Right atrium auricular region (tissue), 2 donors: ENCODE results near the gene TMEM129. TPM values are rescaled to one million over a fixed set of nuclear protein-coding genes. Genes with fewer than 3 reads are reported as not detected.
A peak's percentile ranks its signal among the peaks of the same experiment; 100 is the strongest.
"Not testable (repeated sequence)": the region's sequence is repeated elsewhere in the genome, so short reads cannot be mapped to it uniquely, and the experiment has no call there.

Source experiments
- DNase-seq: peaks from one replicate; pipeline ENCODE4 v3.0.0-alpha.2; 2019; ENCODE audit warnings: low spot score
- H3K27ac ChIP-seq, 2 donors: fragments of 200-600 bp; sonication (generic); 1 replicate in 1 of 2; 2 replicates in 1 of 2; pipeline ENCODE4 v1.5.1; 2016 to 2019
- H3K27me3 ChIP-seq, 2 donors: fragments of 200-600 bp; sonication (generic); one replicate each; pipeline versions ENCODE4 v1.5.1 to v1.6.0; 2017 to 2019
- H3K36me3 ChIP-seq: fragments of 200-600 bp; sonication (generic); one replicate; pipeline ENCODE4 v1.5.1; 2016
- H3K4me1 ChIP-seq, 2 donors: fragments of 200-600 bp; sonication (generic); one replicate each; pipeline versions ENCODE4 v1.5.1 to v1.6.0; 2017 to 2019
- H3K4me3 ChIP-seq, 2 donors: fragments of 200-600 bp; sonication (generic); 1 replicate in 1 of 2; 2 replicates in 1 of 2; pipeline ENCODE4 v1.5.1; 2017 to 2019; ENCODE audit warnings: mild to moderate bottlenecking in 1 of 2, moderate library complexity in 1 of 2
- H3K9me3 ChIP-seq, 2 donors: fragments of 200-600 bp; sonication (generic); one replicate each; pipeline ENCODE4 v1.5.1; 2019
- total RNA-seq, 2 donors: library from RNA; depleted of rRNA; stranded (reverse); fragments of >200 nt; gene quantifications; one replicate each; pipeline ENCODE4 v1.1.0, GENCODE V29; 2016
- TF ChIP-seq, protein P1 (sequence below), 2 donors: fragments of 200-600 bp; sonication (generic); IDR thresholded peaks; one replicate each; pipeline ENCODE4 v1.5.1; 2019; ENCODE audit warnings: antibody characterized with exemption in 2 of 2

The TMEM129 gene
- total RNA-seq, 2 donors from 2014 or later, result 59.0 to 75.4 TPM

GRCh38 chr4:1703867-1704266, 17.3 kb downstream of the TMEM129 start:
- TF ChIP-seq, protein P1, sequence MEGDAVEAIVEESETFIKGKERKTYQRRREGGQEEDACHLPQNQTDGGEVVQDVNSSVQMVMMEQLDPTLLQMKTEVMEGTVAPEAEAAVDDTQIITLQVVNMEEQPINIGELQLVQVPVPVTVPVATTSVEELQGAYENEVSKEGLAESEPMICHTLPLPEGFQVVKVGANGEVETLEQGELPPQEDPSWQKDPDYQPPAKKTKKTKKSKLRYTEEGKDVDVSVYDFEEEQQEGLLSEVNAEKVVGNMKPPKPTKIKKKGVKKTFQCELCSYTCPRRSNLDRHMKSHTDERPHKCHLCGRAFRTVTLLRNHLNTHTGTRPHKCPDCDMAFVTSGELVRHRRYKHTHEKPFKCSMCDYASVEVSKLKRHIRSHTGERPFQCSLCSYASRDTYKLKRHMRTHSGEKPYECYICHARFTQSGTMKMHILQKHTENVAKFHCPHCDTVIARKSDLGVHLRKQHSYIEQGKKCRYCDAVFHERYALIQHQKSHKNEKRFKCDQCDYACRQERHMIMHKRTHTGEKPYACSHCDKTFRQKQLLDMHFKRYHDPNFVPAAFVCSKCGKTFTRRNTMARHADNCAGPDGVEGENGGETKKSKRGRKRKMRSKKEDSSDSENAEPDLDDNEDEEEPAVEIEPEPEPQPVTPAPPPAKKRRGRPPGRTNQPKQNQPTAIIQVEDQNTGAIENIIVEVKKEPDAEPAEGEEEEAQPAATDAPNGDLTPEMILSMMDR (IDR thresholded peaks at IDR 0.05), result no peak

DNA sequence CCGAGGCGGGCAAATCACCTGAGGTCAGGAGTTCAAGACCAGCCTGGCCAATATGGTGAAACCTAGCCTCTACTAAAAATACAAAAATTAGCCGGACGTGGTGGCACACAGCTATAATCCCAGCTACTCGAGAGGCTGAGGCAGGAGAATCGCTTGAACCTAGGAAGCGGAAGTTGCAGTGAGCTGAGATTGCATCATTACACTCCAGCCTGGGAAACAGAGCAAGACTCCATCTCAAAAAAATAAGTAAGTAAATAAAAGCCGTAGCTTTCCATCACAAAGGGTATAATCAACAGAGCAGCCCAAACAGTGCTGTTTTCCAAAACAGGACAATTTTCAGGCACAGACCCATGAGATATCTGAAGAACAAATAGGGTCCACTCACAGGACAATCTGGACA, 19.5 kb downstream of the TMEM129 start:
- not testable (repeated sequence) for H3K27ac ChIP-seq, H3K4me1 ChIP-seq, H3K27me3 ChIP-seq, H3K4me3 ChIP-seq, DNase-seq, H3K9me3 ChIP-seq
- H3K36me3 ChIP-seq, result peaks cover 40% of the 10 kb centered on the region

More at GRCh38 chr4:1703867-1704266, 17.3 kb downstream of the TMEM129 start:
- no peaks in the 10 kb centered on the region for H3K4me1 ChIP-seq
- no peak for DNase-seq
- no peak overlapping the region for H3K4me3 ChIP-seq
- H3K27ac ChIP-seq, result no peak overlapping the region
- peaks cover 25% of the 10 kb centered on the region for H3K36me3 ChIP-seq
- H3K9me3 ChIP-seq, result no peaks in the 10 kb centered on the region
- H3K27me3 ChIP-seq, result no peaks in the 10 kb centered on the region

- H3K36me3 ChIP-seq, result peaks cover 79% of the 10 kb centered on the region
- H3K4me3 ChIP-seq, result no peak overlapping the region
- no peaks in the 10 kb centered on the region for H3K4me1 ChIP-seq
- H3K27ac ChIP-seq, result no peak overlapping the region
- TF ChIP-seq, protein P1 (IDR thresholded peaks at IDR 0.05), result no peak
- no peaks in the 10 kb centered on the region for H3K9me3 ChIP-seq
- no peak for DNase-seq
- no peaks in the 10 kb centered on the region for H3K27me3 ChIP-seq
These were observed 25.2 kb downstream of the TMEM129 start for GRCh38 chr4:1695913-1696312.

- Histone ChIP-seq H3K4me3 (no peak overlapping the region), H3K9me3 (no peaks in the 10 kb centered on the region), H3K4me1 (no peaks in the 10 kb centered on the region), H3K36me3 (peaks cover 77% of the 10 kb centered on the region), H3K27ac (no peak overlapping the region), H3K27me3 (no peaks in the 10 kb centered on the region)
- TF ChIP-seq, protein P1 (IDR thresholded peaks at IDR 0.05), result peak; percentile 82 to 94
- DNase-seq, result no peak
These were observed 27.8 kb downstream of the TMEM129 start for GRCh38 chr4:1693131-1693896.

DNA sequence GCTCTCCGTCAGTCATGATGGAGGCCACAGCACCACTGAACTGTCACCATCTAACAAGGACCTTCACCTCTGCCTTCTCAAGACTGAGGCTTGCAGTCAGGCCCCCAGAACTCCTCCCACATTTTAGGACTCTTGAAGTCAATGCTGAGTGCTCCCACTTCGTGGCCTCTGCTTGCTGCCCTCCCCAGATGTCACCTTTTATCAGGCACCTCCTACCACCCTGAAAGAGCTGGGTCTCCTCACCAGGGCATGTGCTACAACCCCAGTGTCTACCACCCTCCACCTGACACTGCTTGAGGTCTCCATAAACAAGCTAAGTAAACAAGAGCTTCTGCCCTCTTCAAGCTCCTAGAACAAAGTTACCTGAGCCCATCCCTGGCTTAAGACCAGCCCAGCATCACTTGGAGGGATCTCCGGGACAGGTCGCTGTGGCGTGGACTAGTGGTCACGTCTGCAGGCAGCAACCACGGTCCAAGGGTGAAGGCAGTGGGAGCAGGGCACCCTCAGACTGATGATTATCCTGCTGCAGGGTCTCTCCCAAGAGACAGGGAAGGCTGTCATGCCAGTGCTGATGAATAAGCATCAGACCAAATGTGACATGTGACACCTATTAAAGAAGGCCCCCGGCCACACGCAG, 29.3 kb downstream of the TMEM129 start:
- H3K36me3 ChIP-seq, result peaks cover 66% of the 10 kb centered on the region
- H3K4me1 ChIP-seq, result no peaks in the 10 kb centered on the region
- no peaks in the 10 kb centered on the region for H3K27me3 ChIP-seq
- H3K4me3 ChIP-seq, result no peak overlapping the region
- TF ChIP-seq, protein P1 (IDR thresholded peaks at IDR 0.05), result no peak
- H3K9me3 ChIP-seq, result no peaks in the 10 kb centered on the region
- no peak for DNase-seq
- no peak overlapping the region for H3K27ac ChIP-seq

GRCh38 chr4:1690698-1691097, 30.4 kb downstream of the TMEM129 start:
- TF ChIP-seq, protein P1 (IDR thresholded peaks at IDR 0.05), result no peak
- no peak for DNase-seq
- H3K27ac ChIP-seq, result no peak overlapping the region
- no peaks in the 10 kb centered on the region for H3K4me1 ChIP-seq
- H3K9me3 ChIP-seq, result no peaks in the 10 kb centered on the region
- H3K27me3 ChIP-seq, result no peaks in the 10 kb centered on the region
- peaks cover 54% of the 10 kb centered on the region for H3K36me3 ChIP-seq
- no peak overlapping the region for H3K4me3 ChIP-seq
